Activated naive CD4-positive, alpha-beta T cell treated with anti-CD3 and anti-CD28 coated beads for 36 hours (primary cell): Measurements from ENCODE around the gene GATD1. TPM values are rescaled to one million over a fixed set of nuclear protein-coding genes. Genes with fewer than 3 reads are reported as not detected.

Experiments used
- CTCF ChIA-PET: fragments of 350-600 bp; sonication (Branson Sonifier 250); formaldehyde crosslinking; loops from one replicate; lab custom pipeline; 2021; ENCODE audit warnings: antibody characterized with exemption; lab: Charles Lee
- DNase-seq: peaks from one replicate; pipeline ENCODE4 v3.0.0-alpha.2; 2020
- H3K27ac Mint-ChIP-seq: one replicate; pipeline ENCODE4 v1.8.0; 2021; ENCODE audit warnings: mild to moderate bottlenecking, mixed read lengths
- H3K27me3 Mint-ChIP-seq: one replicate; pipeline ENCODE4 v1.8.0; 2021; ENCODE audit warnings: low read depth, mixed read lengths
- H3K36me3 Mint-ChIP-seq: one replicate; pipeline ENCODE4 v1.8.0; 2021; ENCODE audit warnings: low read depth, mixed read lengths
- H3K4me1 Mint-ChIP-seq: one replicate; pipeline ENCODE4 v1.8.0; 2021; ENCODE audit warnings: low read depth, mixed read lengths
- H3K4me3 Mint-ChIP-seq: one replicate; pipeline ENCODE4 v1.8.0; 2021; ENCODE audit warnings: mild to moderate bottlenecking, moderate library complexity, mixed read lengths
- H3K9me3 Mint-ChIP-seq: one replicate; pipeline ENCODE4 v1.8.0; 2021; ENCODE audit warnings: mixed read lengths
- intact Hi-C: fragments of 100-400 bp; cut with micrococcal nuclease; formaldehyde crosslinking; loops from one replicate; pipeline ENCODE4 v1.15.1; 2023
- total RNA-seq, 2 experiments: library from RNA; stranded (reverse); gene quantifications; one replicate each; pipeline ENCODE4 v1.2.3, GENCODE V29; 2021

GATD1 gene
- total RNA-seq, 2 experiments from 2014 or later, result 33.0 to 34.3 TPM

GRCh38 chr11:769887-770641, 7.2 kb downstream of the GATD1 start:
- Mint-ChIP-seq H3K36me3 (peaks cover 8% of the 10 kb centered on the region), H3K9me3 (no peaks in the 10 kb centered on the region), H3K4me1 (peaks cover 13% of the 10 kb centered on the region), H3K4me3 (no peak overlapping the region), H3K27ac (no peak overlapping the region), H3K27me3 (no peaks in the 10 kb centered on the region)
- intact Hi-C loops, result no loop called here
- CTCF ChIA-PET, result no interaction called here
- no peak for DNase-seq

GRCh38 chr11:767238-767637, 10.0 kb downstream of the GATD1 start:
- H3K4me3 Mint-ChIP-seq, result no peak overlapping the region
- CTCF ChIA-PET, result no interaction called here
- H3K27ac Mint-ChIP-seq, result no peak overlapping the region
- no peaks in the 10 kb centered on the region for H3K27me3 Mint-ChIP-seq
- peaks cover 8% of the 10 kb centered on the region for H3K4me1 Mint-ChIP-seq
- no peak for DNase-seq
- no peaks in the 10 kb centered on the region for H3K9me3 Mint-ChIP-seq
- H3K36me3 Mint-ChIP-seq, result peaks cover 14% of the 10 kb centered on the region
- intact Hi-C loops, result no loop called here

- H3K4me3 Mint-ChIP-seq, result no peak overlapping the region
- H3K27ac Mint-ChIP-seq, result no peak overlapping the region
- peaks cover 8% of the 10 kb centered on the region for H3K4me1 Mint-ChIP-seq
- CTCF ChIA-PET, result no interaction called here
- intact Hi-C loops, result no loop called here
- H3K36me3 Mint-ChIP-seq, result peaks cover 15% of the 10 kb centered on the region
- H3K9me3 Mint-ChIP-seq, result no peaks in the 10 kb centered on the region
- H3K27me3 Mint-ChIP-seq, result no peaks in the 10 kb centered on the region
- DNase-seq, result no peak
Measured at GRCh38 chr11:766936-767210, 10.4 kb downstream of the GATD1 start.

- no peak for DNase-seq
- intact Hi-C loops, result no loop called here
- Mint-ChIP-seq H3K4me1 (peaks cover 8% of the 10 kb centered on the region), H3K27me3 (no peaks in the 10 kb centered on the region), H3K36me3 (peaks cover 15% of the 10 kb centered on the region), H3K4me3 (no peak overlapping the region), H3K27ac (no peak overlapping the region), H3K9me3 (no peaks in the 10 kb centered on the region)
- CTCF ChIA-PET, result interaction anchor here (0.8 to 2.2 kb wide), 3 partner anchors 10 to 31 kb away, joined by 3 to 6 read pairs (median 4); no protein-coding TSS in a partner anchor
Measured at GRCh38 chr11:766106-766935, 11.0 kb downstream of the GATD1 start.

- intact Hi-C loops, result loop anchor here (1.0 kb wide), 1 partner anchor 37 kb away; no protein-coding TSS in a partner anchor
- Mint-ChIP-seq H3K4me1 (peaks cover 8% of the 10 kb centered on the region), H3K36me3 (peaks cover 15% of the 10 kb centered on the region), H3K27me3 (no peaks in the 10 kb centered on the region), H3K9me3 (no peaks in the 10 kb centered on the region), H3K27ac (no peak overlapping the region), H3K4me3 (no peak overlapping the region)
- CTCF ChIA-PET, result interaction anchor here (0.8 to 2.2 kb wide), 3 partner anchors 11 to 31 kb away, joined by 3 to 6 read pairs (median 4); no protein-coding TSS in a partner anchor
- no peak for DNase-seq
Measured at GRCh38 chr11:765802-766091, 11.5 kb downstream of the GATD1 start.

- Mint-ChIP-seq H3K36me3 (peaks cover 16% of the 10 kb centered on the region), H3K9me3 (no peaks in the 10 kb centered on the region), H3K4me3 (no peak overlapping the region), H3K27ac (no peak overlapping the region), H3K27me3 (no peaks in the 10 kb centered on the region), H3K4me1 (peaks cover 9% of the 10 kb centered on the region)
- intact Hi-C loops, result loop anchor here (1.0 kb wide), 1 partner anchor 37 kb away; no protein-coding TSS in a partner anchor
- CTCF ChIA-PET, result interaction anchor here (0.8 to 2.2 kb wide), 3 partner anchors 11 to 32 kb away, joined by 3 to 6 read pairs (median 4); no protein-coding TSS in a partner anchor
- DNase-seq, result peak; percentile 74
Measured at GRCh38 chr11:765025-765801, 12.1 kb downstream of the GATD1 start.

- no peak overlapping the region for H3K27ac Mint-ChIP-seq
- no peak overlapping the region for H3K4me3 Mint-ChIP-seq
- H3K27me3 Mint-ChIP-seq, result no peaks in the 10 kb centered on the region
- H3K36me3 Mint-ChIP-seq, result peaks cover 21% of the 10 kb centered on the region
- no peak for DNase-seq
- CTCF ChIA-PET, result interaction anchor here (2.2 kb wide), 1 partner anchor 12 kb away, joined by 6 read pairs; no protein-coding TSS in a partner anchor
- H3K9me3 Mint-ChIP-seq, result no peaks in the 10 kb centered on the region
- intact Hi-C loops, result loop anchor here (1.0 kb wide), 1 partner anchor 36 kb away; no protein-coding TSS in a partner anchor
- H3K4me1 Mint-ChIP-seq, result peaks cover 14% of the 10 kb centered on the region
Measured at GRCh38 chr11:764322-765024, 12.8 kb downstream of the GATD1 start.

GRCh38 chr11:763549-764321, 13.6 kb downstream of the GATD1 start:
- H3K4me1 Mint-ChIP-seq, result peaks cover 14% of the 10 kb centered on the region
- H3K4me3 Mint-ChIP-seq, result no peak overlapping the region
- no peak for DNase-seq
- no peaks in the 10 kb centered on the region for H3K27me3 Mint-ChIP-seq
- intact Hi-C loops, result no loop called here
- H3K36me3 Mint-ChIP-seq, result peaks cover 24% of the 10 kb centered on the region
- CTCF ChIA-PET, result interaction anchor here (0.8 kb wide), 1 partner anchor 32 kb away, joined by 4 read pairs; no protein-coding TSS in a partner anchor
- H3K27ac Mint-ChIP-seq, result no peak overlapping the region
- no peaks in the 10 kb centered on the region for H3K9me3 Mint-ChIP-seq

GRCh38 chr11:763073-763463, 14.2 kb downstream of the GATD1 start:
- Mint-ChIP-seq H3K27ac (no peak overlapping the region), H3K4me1 (peaks cover 14% of the 10 kb centered on the region), H3K27me3 (no peaks in the 10 kb centered on the region), H3K4me3 (no peak overlapping the region), H3K9me3 (no peaks in the 10 kb centered on the region), H3K36me3 (peaks cover 25% of the 10 kb centered on the region)
- intact Hi-C loops, result no loop called here
- CTCF ChIA-PET, result interaction anchor here (0.6 kb wide), 1 partner anchor 22 kb away, joined by 3 read pairs; no protein-coding TSS in a partner anchor
- DNase-seq, result no peak

- no peak for DNase-seq
- peaks cover 27% of the 10 kb centered on the region for H3K36me3 Mint-ChIP-seq
- no peaks in the 10 kb centered on the region for H3K27me3 Mint-ChIP-seq
- H3K27ac Mint-ChIP-seq, result no peak overlapping the region
- H3K9me3 Mint-ChIP-seq, result no peaks in the 10 kb centered on the region
- CTCF ChIA-PET, result interaction anchor here (0.6 kb wide), 1 partner anchor 22 kb away, joined by 3 read pairs; no protein-coding TSS in a partner anchor
- peaks cover 14% of the 10 kb centered on the region for H3K4me1 Mint-ChIP-seq
- intact Hi-C loops, result no loop called here
- no peak overlapping the region for H3K4me3 Mint-ChIP-seq
Measured at GRCh38 chr11:762421-763072, 14.7 kb downstream of the GATD1 start.
